Esophagus mucosa (tissue), 1 donor: ENCODE data around the gene PTRH1. TPM values are rescaled to one million over a fixed set of nuclear protein-coding genes. Genes with fewer than 3 reads are reported as not detected.
A peak's percentile ranks its signal among the peaks of the same experiment; 100 is the strongest.

Experiments used
- ATAC-seq: fragments of 200-7000 bp; cut with Tn5 transposase; one replicate; pipeline ENCODE4 v1.9.1; 2020
- total RNA-seq: library from RNA; stranded (reverse); gene quantifications from one replicate; pipeline ENCODE4 v1.2.4, GENCODE V29; 2023
- donor health status: DM: yes; HTN: yes; CAD: no.

Gene PTRH1
- total RNA-seq, 1 donor from 2014 or later, result 7.9 TPM

DNA sequence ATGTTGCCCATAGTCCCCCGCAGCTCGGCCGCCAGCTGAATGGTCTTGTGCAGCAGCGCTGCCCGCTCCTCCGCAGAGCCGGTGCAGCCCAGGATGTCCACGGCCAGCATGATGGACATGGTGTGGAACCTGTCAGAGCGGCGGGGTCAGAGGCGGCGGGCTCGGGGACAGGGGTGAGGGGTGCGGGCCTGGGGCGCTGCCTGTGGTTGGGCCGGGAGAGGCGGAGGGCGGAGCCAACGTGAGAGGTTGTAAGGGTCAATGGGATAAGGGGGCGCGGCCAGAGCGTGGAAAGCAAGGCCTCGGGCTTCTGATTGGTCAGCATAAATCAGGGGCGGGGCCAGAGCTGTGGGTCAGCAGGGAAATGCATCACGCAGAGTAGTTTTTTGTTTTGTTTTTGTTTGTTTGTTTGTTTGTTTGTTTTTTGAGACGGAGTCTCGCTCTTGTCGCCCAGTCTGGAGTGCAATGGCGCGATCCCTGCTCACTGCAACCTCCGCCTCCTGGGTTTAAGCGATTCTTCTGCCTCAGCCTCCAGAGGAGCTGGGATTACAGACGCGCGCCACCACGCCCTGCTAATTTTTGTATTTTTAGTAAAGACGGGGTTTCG lies 26.5 kb upstream of the PTRH1 start:
- peak; percentile 5 for ATAC-seq

DNA sequence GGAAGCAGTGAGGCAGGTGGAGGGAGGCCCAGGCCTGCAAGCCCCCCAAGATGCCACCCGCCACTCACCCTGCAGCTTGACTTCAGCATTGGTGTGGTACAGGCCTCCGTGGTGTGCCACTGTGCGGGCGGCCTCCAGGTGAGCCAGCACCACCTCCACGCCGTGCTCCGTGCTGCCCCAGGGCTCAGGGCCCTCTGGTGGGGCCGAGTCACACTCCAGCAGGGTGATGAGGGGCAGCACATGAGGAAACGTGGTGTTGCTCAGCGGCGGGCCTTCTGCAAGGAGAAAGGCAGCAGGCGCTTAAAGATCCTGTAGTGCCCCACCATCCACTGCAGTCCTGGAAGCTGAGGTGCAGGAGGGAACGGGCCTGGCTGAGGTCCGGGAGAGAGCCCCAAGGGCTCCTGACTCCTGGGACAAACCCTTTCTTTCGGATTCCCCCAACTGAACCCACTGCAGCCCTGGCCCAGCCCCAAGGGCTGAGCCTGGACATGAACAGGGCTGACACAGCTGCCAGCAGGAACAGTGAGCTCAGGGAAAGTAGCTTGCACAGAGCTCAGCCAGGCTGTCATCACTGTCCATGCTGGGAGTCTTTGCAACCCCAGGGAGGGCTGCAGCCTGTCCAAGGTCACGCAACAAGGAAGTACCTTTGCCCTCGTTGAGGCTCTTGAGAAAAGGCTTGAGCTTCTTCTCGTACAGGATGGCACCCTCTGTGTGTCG lies 24.3 kb upstream of the PTRH1 start:
- ATAC-seq, result peak; percentile 35

DNA sequence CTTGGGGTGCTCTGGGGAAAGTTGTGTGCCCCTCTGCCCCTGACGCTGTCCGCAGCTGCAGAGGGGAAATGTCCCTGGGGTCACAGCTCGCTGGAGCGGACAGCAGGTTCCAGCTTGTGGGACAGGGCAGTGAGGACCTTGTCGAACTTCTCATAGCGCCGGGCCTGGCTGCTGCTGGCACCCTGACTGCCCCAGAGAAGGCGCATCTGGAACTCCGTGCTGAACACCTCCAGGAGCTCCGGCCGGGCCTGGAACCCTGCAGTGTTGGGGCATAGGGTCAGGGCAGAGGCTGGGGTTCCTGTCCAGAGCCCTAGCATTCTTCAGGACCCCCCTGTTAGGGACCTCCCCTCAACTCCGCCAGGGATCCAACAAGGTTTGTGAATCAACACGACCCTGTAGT lies 23.2 kb upstream of the PTRH1 start:
- no peak for ATAC-seq

DNA sequence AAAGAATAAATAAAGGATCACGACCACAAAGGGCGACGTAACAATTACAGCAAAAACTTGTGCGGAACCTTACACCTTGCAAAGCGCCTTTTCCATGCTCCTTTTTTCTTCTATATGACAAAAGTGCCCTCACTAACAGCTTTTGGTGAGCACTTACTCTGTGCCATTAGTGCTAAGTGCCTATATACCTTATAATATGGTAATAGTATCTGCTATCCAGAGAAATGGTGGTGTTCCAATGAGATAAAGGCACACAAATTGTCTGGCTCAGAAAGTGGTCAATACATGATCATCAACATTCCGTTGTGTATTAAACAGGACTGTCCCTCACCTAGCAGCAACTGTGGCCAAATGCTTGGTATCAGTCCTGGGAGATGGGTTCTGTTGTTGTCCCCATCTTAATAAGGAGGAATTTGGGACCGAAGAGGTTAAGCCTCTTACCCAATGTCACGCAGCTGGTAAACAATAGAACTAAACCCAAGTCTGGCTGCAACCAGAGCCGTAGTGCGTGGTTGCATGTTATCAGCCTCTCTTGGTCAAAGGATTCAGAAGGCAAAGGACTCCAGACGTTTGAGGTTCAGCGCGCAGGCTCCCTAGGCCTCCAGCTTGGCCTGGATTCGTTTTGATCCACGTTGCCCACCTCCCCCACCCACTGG lies 20.2 kb upstream of the PTRH1 start:
- ATAC-seq, result no peak

DNA sequence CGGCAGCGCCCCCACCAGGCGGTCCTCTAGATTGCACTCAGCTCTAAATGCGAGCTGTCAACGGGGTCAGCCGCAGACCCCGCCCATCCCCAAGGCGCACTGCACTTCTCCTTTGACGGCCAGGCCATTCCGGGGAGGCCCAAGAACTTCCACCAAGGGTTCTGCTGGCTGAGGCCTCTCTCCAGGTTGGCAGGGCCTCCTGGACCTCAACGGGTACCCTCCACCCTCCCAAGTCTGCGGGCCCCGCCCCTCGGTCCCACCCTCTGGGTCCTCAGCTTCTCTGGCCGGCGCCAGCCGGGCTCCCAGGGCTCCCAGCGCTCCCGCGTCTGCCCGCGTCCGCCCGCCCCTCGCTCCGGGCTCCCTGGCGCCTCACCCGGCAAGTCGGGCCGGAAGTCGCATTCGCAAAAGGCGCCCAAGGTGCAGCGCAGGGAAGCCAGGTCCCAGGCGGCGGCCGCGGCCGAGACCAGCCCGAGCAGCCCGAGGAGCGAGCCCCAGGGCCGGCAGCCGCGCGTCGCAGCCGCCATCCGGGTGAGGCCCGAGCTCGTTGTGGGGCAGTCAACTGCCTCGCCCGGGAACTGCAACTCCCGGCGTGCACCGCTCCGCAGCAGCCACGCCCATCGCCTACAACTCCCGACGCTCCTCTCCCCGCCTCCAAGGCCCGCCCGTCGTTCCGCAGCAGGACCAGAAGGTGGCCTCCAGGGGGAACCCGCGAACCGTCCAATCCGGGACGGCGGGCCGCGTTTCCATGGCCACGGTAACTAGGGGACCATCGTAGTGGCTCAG lies 19.5 kb upstream of the PTRH1 start, which contains the start of gene TOR2A:
Gene TOR2A (minus strand): TSS at position 548 of the 783 bp plus-strand sequence. CDS start 24 bp downstream, at position 524.
- ATAC-seq, result peak; percentile 94

DNA sequence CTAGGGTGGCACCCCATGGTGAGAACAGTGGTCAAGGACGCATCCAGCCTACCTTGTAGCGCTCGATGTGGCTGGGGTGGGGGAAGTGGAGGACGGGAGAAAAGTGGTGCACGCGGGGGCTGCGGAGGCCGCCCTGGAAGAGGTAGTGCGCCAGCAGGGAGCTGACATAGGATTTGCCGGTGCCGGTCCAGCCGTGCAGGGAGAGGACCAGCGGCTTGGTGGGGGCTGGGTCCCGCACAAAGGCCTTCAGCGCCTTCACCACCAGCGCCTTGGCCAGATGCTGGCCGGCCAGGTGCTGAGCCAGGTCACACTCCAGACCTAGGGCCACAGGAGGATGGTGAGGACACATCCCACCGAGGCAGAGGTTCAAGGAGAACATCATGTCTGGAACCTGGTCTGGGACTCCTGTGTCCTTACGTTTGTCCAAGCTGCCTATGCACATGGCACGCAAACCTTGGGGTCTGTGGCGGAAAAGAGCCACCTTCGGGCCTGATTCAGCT lies 18.8 kb upstream of the PTRH1 start:
- no peak for ATAC-seq

DNA sequence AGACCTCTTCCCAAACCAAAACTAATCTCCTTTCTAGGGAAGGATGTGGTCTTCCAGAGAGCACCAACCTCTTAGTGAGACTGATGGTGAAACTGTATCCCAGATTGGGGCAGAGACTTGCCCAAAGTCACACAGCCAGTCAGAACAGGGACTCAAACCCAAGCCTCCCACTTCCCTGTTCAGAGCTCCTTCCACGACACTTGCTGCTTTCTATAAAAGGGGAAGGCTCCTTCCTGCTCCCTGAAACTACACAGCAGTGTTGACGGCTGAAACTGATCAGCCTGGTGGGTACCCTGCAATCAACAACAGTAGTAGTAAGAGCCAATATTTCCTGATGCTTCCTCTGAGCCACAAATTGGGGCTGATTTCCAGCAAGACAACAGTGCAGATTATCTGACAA lies 18.2 kb upstream of the PTRH1 start:
- ATAC-seq, result no peak

DNA sequence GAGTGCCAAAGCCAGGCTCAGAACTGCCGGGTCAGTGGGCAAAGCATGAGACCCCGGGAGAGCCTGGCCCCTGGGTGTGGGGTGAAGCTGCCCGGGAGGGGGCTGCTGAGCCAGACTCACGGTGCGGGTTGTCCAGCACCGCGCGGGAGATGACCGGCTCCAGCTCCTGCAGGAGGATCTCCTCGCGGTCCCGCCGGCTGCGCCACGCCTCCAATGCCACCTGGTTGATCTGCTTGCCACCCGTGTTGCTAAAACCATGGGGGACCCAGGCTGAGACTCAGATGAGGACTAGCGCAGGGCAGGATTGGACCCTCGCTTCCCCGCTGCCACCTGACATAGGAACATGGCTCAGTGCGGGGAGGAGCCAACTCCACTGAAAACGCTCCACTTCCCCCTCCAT lies 17.0 kb upstream of the PTRH1 start:
- ATAC-seq, result no peak

DNA sequence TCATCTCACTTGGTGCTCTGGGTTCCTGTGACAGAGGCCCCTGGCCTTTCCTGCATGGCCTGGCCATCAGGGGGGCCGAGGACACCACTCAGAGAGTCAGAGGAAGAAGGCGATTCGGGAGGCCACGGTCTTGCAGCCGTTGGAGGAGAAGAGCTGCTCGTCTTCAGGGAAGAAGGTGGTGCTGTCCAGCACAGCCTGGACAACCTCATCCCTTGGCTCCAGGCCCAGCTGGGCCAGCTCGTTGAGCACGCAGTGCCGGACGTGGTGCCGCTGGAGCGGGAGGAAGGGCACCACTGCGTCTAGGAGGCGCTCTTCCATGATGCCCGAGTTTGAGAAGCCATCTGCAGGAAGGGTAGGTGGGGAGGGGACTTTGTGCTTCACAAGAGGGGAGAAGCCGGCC lies 16.5 kb upstream of the PTRH1 start:
- ATAC-seq, result no peak

DNA sequence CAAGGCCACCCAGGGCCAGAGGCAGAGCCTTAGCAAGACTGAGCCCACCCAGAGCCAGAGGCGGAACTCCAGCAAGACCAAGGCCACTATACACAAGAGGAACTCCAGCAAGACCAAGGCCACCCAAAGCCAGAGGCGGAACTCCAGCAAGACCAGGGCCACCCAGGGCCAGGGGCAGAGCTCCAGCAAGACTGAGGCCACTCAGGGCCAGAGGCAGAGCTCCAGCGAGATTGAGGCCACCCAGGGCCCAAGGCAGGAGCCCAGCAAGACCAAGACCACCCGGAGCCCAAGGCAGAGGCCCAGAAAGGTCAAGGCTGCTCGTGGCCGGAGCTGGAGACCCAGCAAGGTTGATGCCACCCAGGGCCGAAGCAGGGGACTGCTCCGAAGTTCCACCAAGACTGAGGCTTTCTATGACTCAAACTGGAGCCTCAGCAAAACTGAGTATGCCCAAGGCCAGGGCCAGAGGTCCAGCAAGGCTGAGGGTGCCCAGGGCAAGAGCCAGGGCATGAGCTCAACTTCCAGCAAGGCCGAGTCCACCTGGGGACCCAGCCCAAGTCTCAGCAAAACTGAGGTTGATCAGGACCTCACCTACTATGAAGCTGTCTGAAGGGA lies 15.4 kb upstream of the PTRH1 start:
- no peak for ATAC-seq

DNA sequence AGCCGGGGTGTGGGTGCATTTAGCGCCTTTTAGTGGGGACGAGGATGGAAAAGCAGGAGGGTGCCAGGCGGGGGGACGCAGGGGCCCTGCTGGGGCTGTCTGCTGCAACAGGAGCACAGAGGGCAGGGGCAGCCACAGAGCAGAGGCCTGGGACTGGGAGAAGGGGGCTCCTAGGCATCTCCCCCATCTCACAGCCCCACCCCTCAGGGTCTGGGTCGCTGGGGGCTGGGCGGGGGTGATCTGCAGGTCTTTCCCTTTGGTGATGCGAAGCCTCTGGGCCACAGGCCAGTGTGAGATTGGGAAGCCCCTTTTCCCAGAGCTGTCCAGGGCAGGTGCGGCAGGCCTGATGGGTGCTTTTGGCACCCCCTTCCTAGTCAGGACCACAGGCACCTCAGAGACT lies 14.8 kb upstream of the PTRH1 start:
- no peak for ATAC-seq

DNA sequence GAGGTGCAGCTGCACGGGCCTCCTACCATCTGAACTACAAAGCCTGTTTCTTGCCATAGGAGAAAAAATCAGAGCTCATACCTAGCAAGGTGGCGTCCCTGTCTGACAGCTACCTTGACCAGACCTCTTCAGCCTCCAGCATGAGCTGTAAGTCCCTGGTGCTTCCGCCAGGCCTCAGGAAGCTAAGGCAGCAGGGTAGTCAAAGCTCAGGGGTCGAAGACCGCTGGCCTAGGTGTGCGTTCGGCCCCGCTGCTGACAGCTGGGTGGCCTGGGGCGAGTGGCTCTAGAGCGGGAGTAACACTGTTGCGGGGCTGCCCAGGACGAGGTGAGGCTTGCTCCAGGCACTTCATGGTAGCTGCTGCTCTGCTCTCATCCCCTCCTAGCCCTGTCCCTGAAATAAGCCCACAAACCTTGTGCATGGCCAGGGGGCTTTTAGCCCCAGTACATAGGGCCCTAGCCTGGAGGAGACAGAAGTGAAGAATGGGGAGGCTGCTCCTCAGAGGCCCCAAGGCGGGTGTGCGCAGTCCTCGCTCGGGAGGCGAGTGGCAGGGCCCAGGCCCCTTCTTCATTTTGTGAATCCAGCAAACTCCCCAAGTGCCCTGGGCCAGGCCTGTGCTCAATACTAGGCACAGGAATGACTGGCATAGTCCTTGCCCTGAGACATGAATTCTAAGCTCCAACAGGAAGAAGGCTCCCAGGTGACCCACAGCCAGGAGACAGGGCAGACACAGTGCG lies 14.2 kb upstream of the PTRH1 start:
- ATAC-seq, result no peak

DNA sequence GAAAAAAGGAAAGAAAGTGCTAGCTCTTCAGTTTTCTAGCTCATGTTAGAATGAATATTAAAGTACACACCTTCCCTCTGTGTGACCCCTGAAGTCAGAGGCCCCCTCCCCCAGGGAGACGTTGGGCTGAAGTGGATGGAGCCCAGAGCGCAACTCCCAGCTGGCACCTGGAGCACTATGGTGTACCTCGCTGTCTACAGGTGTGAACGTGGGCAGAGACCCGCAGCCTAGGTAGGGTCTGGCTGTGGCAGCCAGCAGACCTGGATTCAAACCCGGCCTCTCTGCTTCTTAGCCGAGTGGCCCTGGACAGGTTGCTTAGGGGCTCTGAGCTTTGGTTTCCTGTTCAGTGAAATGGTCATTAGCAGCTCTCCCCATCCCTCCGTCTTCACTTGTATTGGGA lies 13.3 kb upstream of the PTRH1 start:
- ATAC-seq, result no peak

DNA sequence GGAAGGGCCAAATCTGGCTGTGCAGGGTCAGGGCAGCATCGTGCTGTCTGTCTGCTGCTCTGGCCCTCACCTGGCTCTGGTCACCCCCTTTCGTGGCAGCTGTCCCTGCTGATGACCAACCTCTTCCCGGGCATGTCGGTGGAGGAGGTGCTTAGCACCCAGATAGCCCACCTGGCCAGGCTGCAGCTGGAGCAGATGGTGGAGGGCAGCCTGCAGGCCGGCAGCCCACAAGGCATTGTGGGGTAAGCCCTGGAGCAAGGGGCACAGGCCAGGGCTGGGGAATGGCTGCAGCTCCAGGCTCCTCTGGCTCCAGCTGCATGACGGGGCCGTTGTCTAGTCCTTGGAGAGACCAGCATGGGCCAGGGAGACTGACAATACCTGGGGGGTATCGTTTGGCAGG lies 11.4 kb upstream of the PTRH1 start:
- no peak for ATAC-seq

DNA sequence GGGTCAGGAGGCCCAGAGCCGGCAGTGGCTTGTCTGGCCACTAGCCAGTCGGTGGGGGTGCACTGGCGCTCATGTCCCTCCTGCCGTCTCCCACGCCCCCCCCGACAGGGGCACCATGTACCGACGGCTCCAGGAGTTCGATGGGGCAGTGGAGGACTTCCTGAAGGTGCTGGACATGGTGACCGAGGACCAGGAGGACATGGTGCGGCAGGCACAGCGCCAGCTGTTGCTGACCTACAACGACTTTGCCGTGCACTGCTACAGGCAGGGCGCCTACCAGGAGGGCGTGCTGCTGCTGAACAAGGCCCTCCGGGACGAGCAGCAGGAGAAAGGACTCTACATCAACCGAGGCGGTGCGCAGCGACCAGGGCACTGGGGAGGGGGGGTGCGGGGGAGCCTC lies 8.5 kb upstream of the PTRH1 start:
- ATAC-seq, result no peak

DNA sequence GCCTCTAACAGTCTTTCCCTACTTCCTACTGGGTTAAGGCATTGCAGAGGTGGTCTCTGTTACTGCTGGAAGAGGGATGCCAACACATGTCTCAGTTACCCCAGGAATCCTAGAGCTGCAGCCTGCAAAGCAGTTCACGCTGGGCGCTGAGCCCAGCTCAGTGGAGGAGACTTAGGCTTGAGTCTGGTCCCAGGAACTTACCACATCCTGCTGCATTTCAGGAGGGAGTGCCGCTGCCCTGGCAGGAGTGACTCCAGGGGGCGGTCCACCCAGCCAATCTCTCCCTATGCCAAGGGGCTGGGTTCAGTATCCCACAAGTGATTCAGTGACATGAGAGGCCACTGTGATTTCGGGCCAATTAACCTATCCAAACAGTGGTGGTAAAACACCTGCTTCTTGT lies 8.0 kb upstream of the PTRH1 start:
- ATAC-seq, result peak; percentile 15

DNA sequence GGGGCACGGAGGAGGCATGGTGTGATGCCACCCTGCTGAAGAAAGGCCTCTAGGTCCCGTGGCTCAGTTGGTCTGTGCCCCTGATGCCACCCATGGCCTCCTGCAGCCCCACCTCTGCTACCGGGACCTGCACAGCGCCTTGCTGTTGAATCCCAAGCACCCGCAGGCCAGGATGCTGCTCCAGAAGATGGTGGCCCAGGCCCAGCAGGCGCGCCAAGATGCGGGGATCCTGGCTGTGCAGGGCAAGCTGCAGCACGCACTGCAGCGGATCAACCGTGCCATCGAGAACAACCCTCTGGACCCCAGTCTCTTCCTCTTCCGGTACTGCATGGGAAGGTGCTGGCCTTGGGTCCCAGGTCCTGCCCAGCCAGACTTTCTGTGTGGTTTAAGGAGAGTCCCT lies 7.5 kb upstream of the PTRH1 start:
- no peak for ATAC-seq

DNA sequence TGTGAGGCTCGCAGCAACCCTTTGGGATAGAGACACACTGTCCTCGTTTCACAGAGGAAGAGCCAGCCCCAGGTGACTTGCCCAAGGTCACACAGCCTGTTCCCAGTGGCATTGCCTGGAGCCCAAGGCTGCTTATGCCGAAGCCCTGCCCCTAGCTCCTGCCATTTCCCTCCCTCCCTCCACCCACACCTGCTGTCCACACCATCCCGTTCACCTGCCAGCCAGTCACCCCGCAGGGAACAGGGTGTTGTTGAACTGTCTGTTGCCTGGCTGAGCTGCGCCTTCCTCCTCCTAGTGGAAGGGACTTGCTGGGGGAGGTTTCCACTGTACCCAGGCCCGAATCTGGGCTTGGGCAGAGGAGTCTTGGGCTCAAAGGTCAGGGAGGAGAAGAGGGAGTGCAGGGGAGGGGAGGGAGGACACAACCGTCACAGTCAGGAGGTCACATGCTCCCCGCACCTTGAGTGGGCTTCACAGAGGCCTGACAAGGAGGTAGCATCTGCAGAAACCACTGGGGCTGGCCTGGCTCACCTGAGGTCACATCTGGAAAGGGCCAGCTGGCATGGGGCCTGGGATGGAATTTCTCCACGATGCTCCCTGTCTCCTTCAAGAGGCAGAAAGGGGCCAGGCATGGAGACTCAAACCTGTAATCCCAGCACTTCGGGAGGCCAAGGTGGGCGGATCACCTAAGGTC lies 6.7 kb upstream of the PTRH1 start:
- no peak for ATAC-seq

DNA sequence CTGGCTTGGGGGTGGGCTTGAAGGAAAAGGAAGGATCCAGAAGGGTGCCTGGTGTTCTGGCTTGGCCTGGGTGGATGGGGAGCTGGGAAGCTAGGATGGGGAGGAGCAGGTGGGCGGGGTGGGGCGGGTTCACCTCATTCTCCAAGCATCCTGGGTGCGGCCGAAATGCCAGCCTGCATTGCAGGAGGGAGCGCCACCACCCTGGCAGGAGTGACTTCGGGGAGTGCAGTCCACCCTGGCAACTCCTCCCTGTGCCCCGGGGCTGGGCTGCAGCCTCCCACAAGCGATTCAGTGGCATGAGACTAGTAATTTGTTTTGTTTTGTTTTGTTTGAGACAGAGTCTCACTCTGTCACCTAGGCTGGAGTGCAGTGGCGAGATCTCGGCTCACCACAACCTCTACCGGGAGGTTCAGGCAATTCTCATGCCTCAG lies 5.9 kb upstream of the PTRH1 start:
- ATAC-seq, result peak; percentile 82

DNA sequence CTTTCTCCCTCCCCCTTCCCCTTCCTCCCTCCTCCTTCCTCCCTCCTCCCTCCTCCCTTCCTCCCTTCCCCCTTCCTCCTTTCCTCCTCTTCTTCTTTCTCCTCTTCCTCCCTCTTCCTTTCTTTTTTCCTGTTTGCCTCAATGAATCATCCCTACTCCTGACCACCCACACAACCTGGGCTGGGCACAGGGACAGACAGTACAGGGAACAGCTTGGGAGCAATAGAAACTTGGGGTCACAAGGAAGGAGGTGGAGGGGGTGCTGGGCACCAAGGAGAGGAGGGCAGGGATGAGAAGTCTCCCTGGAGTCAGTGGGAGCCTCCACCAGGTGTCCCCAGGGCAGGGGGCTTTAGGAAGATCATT lies 5.4 kb upstream of the PTRH1 start:
- ATAC-seq, result no peak
